NCI-H446 treated with DMSO at 0.1 percent for 48 hours (cell line): Measurements from ENCODE around the gene UBQLN1.
"Not testable (repeated sequence)": the region's sequence is repeated elsewhere in the genome, so short reads cannot be mapped to it uniquely, and the experiment has no call there.

Experiments used
- DNase-seq: peaks from one replicate; lab custom pipeline; 2025; lab: John Stamatoyannopoulos, UW

The UBQLN1 gene

GRCh38 chr9:83630938-83631457, 76.8 kb downstream of the UBQLN1 start:
- no peak for DNase-seq

- no peak for DNase-seq
Observed at GRCh38 chr9:83629433-83630104, 78.2 kb downstream of the UBQLN1 start.

GRCh38 chr9:83628540-83628939, 79.2 kb downstream of the UBQLN1 start:
- DNase-seq = no peak

- no peak for DNase-seq
Observed at GRCh38 chr9:83625178-83625577, 82.6 kb downstream of the UBQLN1 start.

GRCh38 chr9:83623679-83624076, 84.1 kb downstream of the UBQLN1 start:
- no peak for DNase-seq

GRCh38 chr9:83622939-83623678, 84.6 kb downstream of the UBQLN1 start, which contains the start of gene IDNK:
Gene IDNK (plus strand): TSS chr9:83623143. CDS start chr9:83623172, 29 bp downstream.
- DNase-seq = peak; percentile 36

GRCh38 chr9:83622433-83622938, 85.3 kb downstream of the UBQLN1 start:
- no peak for DNase-seq

- peak; percentile 6 for DNase-seq
Observed at GRCh38 chr9:83620841-83621636, 86.7 kb downstream of the UBQLN1 start.

GRCh38 chr9:83617299-83617698, 90.5 kb downstream of the UBQLN1 start:
- DNase-seq = no peak

GRCh38 chr9:83613298-83613697, 94.5 kb downstream of the UBQLN1 start:
- not testable (repeated sequence) for DNase-seq
